Loucy (cell line): ENCODE measurements around the gene OR2G3.

Source experiments
- CTCF ChIP-seq: fragments of 200-600 bp; sonication (generic); conservative IDR thresholded peaks from 2 replicates; pipeline ENCODE4 v1.5.1; 2014; ENCODE audit warnings: mild to moderate bottlenecking, antibody characterized with exemption, low read length
- EZH2phosphoT487 ChIP-seq: fragments of 200-600 bp; IDR thresholded peaks from 2 replicates; pipeline ENCODE4 v1.6.1; 2018; ENCODE audit warnings: antibody characterized with exemption, mild to moderate bottlenecking, moderate library complexity, borderline replicate concordance

GRCh38 chr1:247561711-247562110 lies 43.7 kb upstream of the OR2G3 start:
- no peak; the same call in 1 of the 2 replicates for TF ChIP-seq CTCF
- TF ChIP-seq EZH2phosphoT487: no peak
